Stimulated activated CD8-positive, alpha-beta memory T cell treated with anti-CD3 and anti-CD28 coated beads, Interleukin-4, amount 100 ng/mL, for 1 hour (primary cell): Measurements from ENCODE around the gene RPL10A.
"Not testable (repeated sequence)": the region's sequence is repeated elsewhere in the genome, so short reads cannot be mapped to it uniquely, and the experiment has no call there.

Experiments used
- DNase-seq, 2 donors: peaks; one replicate each; pipeline ENCODE4 v3.0.0-alpha.2; 2020; ENCODE audit warnings: low read depth in 2 of 2, low spot score in 1 of 2

RPL10A gene

GRCh38 chr6:35510916-35511561 is 42.8 kb downstream of the RPL10A start:
- DNase-seq: no peak

- no peak for DNase-seq
Observed at GRCh38 chr6:35511562-35511941, 43.4 kb downstream of the RPL10A start.

- no peak for DNase-seq
Observed at GRCh38 chr6:35512006-35512405, 43.8 kb downstream of the RPL10A start.

GRCh38 chr6:35512740-35513139 is 44.5 kb downstream of the RPL10A start, which contains the start of gene TULP1:
TULP1 (minus strand) TSS chr6:35512896; CDS start chr6:35512858, 38 bp downstream.
- no peak for DNase-seq

- no peak for DNase-seq
Observed at GRCh38 chr6:35514587-35514986, 46.4 kb downstream of the RPL10A start.

- not testable (repeated sequence) for DNase-seq
Observed at GRCh38 chr6:35515939-35516338, 47.7 kb downstream of the RPL10A start.

GRCh38 chr6:35516712-35517111 is 48.5 kb downstream of the RPL10A start:
- no peak for DNase-seq

GRCh38 chr6:35517978-35518377 is 49.8 kb downstream of the RPL10A start:
- not testable (repeated sequence) for DNase-seq

GRCh38 chr6:35518566-35519312 is 50.5 kb downstream of the RPL10A start:
- DNase-seq: no peak

- DNase-seq: no peak
Observed at GRCh38 chr6:35519313-35520015, 51.3 kb downstream of the RPL10A start.
